Retina (tissue), 1 donor: ENCODE data around the gene TMEM31.
"Not testable (repeated sequence)": the region's sequence is repeated elsewhere in the genome, so short reads cannot be mapped to it uniquely, and the experiment has no call there.

ENCODE experiments used
- DNase-seq: peaks from one replicate; pipeline ENCODE4 v3.0.0-alpha.2; 2016

TMEM31 gene

DNA sequence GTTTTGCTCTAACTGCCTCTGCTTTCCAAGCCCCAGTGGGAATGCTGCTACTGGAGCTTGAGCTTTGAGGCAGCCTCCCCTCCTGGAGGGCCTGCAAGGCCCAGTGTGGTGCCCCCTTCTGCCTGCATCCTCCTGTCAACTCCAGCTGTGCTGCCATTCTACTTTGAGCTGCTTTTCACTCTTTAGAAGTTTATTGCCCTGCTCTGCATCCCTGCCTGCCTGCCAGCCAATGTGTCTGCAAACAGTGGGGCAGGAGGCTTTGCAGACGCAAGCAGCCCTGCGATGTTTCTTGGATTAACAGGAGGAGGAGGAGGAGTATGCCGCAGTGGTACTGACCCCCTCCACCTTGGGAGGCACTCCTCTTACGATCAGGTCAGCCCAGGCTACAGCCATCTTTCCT lies 16.4 kb downstream of the TMEM31 start:
- DNase-seq, result no peak

DNA sequence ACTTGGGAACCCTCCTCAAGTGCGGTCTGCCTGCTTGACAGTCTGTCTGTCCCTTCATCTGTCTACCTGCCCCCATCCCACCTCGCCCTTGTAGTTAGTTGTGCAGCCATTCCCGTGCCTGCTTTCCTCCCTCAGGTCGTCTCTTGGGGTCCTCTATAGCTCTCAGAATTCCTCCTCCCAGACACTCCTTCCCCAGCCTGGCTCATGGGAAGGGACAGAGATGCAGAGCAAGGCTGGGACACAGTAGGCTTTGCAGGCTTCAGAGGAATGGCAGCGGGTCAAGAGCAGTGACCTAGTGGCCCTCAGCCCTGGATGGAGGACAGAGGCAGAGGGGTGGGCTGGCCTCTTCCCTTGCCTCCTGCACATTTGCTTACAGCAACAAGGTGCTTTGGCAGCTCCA lies 18.3 kb downstream of the TMEM31 start:
- no peak for DNase-seq

DNA sequence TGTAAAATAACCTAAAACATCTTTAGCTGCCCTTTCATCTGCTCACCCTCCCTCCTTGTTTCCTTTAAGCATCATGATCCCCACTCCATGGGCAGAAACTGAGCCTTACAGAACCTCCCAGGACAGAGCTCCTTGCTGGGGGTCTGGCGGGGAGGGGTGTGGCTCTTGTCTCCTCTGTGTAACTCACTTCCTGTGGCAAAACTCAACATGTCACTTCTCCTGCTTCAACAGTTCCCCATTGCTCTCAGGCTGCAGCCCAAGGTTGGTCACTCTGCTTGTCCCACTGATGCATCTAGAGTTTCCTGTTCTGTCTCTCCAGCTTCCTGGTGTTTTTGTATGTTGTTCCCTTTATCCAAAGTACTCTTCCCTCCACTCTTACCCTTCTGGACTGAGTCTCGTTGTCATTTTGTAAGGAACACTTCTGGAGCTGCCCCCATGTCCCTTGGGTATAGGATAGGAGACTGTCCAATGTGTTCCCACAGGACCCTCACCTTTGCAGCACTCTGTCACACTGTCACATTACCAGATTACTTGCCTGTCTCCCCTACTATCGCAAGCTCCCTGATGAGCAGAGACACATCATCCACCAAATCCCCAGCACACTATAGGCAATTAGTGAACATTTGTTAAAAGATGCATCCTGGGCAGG lies 19.6 kb downstream of the TMEM31 start:
- no peak for DNase-seq

DNA sequence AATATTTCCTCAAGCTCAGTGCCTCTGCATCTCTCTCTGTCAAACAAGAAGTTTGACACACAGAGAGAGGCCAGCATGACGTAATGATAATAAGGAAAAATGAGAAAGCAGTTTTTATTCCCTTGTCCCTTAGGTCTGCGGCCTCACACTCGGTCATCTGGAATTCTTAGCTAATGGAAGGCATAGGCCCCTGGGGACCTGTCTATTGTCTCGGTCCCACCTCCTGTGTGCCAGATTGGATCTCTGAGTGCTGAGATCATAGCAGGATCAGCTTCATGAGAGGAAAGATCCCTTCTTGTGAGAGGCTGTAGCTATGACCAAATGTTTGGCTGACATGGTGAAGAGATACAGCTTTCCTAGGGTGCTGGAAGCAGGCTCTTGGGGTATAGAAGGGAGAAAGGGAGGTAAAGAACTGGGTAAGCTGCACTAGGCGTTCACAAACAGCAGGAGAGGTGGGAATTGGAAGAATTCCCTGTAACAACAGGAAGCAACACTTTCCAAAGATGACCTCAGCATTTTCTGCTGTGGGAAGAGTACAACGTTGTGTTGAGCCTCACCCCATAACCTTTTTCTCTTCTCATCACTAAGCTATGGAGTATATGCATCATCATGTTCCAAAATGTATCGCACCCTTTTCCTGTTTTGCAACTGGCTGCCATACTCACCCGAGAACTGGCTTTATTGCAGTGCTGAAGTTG lies 20.2 kb downstream of the TMEM31 start:
- no peak for DNase-seq

DNA sequence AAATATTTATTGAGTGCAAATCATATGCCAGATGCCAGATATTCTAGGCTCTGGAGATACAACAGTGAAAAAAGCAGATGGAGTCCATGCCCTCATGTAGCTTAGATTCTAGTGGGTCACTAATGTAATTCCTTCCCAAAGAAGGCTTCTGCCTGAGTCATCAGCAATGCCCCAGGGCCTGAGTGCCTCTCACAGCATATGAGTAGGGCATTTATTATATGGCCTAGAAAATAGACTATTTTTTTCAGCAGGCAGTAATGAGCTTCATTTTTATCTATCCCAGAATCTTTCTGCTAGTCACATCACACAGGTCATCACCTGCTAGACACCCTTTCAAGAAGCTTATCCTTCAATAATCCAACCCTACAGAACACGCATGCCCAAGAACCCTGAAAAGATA lies 22.3 kb downstream of the TMEM31 start:
- no peak for DNase-seq

DNA sequence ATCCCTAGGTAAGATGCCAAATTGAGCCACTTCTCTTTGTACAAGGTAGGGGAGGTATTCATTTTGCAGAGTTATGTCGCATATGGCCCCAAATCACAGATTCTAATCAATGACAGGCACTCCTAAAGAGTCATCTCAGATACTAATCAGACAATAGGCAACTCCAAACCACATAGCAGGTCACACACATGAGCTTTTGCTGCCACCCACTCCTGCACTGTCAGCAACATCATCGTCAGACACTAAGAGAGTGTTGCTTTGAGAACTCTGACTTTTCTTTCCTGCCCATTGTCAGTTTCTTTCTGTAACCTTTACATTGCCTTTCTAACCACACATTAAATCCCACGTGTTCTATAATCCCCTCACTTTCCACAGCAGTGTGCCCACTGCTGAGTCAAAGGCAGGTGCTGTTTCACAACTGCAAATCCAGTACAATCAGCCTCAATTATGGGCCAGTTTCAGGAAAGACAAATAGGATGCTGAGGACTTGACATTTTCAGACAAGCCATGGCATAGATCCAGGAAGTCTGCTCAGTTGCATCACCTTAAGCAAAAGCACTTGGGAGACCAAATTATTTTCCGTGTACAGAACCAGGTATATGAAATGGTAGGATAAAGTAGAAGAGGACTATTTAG lies 23.5 kb downstream of the TMEM31 start:
- DNase-seq, result no peak

DNA sequence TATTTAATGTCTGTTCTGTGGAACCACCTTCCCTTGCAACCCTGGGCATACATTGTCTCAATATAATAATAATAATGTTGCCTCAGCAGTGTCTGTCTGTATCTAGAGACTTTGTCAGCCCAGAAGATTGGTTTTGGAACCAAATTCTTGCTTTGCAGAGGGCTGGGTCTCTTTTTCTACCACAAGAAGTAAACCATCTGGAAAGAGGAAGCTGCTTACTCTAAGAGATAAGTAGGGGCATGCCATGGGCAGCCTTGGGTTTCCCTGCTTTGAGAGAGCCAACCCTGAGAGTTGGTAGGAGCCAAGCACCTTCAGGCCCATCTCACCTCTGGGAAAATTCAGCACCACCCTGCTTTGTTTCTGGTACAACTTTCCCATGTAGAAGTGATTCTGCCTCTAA lies 27.0 kb downstream of the TMEM31 start:
- DNase-seq, result no peak

DNA sequence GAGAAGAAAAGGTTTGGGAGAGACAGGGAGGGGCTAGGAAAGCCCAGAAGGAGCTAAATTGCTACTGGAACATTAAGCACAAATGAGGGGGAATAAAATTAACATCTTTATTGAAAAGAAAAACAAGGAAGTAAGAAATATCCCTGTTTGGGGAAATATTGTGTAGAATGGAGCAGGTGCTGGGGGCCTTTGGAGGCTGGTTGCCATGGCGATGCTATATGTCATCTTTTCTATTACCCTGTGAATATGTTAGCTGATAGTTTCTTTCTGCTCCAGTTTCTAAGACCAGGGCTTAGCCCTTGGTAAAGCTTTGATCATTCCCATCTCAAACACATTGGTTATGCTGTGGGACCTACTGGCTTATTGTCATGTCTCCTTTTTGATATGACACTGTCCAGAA lies 28.7 kb downstream of the TMEM31 start:
- no peak for DNase-seq

DNA sequence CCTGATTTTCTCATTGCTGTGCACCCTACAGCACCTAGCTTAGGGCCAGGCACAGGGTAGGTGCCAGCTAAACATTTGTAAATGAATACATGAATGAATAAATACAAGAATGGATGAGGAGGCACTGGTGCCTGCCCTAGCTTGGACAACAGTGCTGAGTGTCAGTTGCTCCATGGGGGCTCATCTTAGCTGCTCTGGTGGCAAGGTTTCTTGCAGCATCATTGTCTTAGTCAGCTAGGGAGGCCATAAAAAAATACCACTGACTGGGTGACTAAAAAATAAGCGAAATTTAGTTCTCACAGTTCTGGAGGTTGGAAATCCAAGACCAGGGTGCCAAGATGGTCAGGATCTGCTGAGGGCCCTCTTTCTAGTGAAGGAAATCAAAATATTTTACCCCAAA lies 31.2 kb downstream of the TMEM31 start:
- no peak for DNase-seq

DNA sequence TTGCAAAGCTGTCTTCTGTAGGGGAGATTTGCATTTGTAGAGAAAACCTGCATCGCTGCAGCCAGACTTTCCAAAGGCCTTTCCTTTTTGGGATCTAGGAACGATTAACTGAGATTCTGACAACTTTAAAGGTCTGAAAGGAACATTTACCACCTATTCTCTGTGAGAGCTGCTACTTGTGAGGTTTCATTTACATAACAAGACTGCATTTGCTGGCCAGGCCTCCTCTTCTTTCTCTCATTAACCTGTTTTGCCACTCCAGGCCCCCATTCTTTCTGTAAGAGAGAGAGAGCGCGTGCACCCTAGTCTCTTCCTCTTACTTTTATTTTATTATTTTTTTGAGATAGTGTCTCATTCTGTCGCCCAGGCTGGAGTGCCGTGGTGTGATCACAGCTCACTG lies 31.6 kb downstream of the TMEM31 start:
- DNase-seq, result no peak

DNA sequence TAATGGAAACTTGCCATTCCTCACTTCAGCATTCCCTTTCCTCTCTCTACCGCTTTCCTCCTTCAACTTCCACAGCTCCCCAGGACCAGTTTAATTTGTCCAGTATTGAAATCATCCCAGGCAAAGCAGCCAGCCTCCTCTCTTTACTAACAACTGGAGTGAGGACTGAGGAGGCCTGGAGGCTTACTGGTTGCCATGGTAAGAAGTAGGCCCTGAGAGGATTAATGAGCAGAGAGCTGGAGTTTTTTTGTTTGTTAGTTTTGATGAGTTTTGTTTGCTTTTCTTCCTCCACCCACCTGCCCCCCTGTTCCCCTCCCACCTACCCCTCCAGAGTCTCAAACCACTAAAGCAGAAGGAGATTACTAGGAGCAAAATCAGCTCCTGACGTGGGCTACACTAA lies 36.5 kb downstream of the TMEM31 start:
- no peak for DNase-seq

DNA sequence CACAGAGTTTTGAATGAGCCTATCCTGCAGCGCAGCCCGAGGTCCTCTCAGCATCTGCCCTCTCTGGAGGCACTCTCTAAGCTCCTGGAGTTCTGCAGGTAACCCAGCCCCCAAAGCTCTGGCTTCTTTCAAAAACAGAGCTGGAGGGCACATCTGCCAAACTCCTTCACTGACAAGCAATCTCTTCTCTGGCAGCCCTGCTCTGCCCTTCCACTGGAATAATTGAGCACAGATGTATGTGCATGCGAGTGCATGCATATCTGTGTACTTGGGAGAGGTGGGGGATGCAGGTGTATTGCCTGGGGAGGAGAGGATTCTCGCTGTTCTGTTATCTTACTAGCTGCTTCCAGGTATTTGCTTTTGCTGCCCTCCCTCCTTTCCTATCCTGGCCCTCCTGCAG lies 43.7 kb downstream of the TMEM31 start:
- no peak for DNase-seq

DNA sequence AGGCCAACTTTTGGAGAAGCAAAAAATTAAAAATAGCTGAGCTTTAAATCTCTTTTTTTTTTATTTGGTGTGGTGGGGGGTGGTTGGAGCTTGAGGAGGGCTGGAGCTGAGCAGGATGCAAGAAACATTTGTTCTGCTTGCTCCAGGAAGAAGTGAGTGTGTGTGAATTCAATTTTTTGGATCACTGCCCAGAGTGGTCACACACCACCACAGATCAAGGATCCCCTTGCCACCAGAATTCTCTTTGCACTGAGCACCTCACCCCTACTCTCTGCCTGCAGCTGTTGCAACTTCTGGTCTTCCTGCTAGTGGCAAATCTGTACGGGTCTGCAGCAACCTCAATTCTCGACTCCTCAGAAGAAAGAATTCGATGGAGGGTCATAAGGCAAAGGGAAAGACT lies 46.0 kb downstream of the TMEM31 start:
- no peak for DNase-seq

DNA sequence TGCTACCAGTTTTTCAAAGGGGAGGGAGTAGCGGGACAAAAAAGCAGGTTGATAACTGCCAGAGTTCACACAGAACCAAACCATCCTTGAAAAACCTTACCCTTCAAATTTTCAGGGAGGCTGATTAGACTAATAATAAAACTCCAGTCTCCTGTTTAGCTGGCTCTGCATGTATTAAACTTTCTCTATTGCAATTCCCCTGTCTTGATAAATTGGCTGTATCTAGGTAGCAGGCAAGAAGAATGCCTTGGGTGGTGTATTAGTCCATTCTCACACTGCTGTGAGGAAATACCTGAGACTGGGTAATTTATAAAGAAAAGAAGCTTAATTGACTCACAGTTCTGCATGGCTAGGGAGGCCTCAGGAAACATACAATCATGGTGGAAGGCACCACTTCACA lies 47.8 kb downstream of the TMEM31 start:
- DNase-seq, result no peak

DNA sequence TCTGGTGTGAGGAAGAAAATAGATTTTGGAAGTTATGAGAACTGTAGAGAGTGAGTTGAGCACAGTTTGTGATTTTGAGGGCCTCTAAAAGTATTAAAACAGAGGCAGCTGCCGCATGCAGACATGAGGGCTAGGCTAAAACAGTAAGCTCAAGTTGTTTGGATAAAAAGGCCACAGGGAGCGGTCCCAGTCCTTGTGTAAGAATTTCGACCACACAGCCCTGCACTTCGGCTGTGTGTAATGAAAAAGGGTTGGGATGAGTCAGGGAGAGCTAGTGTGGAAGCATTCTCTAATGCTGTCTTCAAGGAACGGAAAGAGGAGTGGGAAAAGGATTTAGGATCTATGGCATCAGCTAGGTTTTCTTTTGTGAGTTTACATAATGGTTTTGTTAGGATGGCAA lies 52.8 kb downstream of the TMEM31 start:
- not testable (repeated sequence) for DNase-seq
